ENCODE measurements around the gene SLC22A7.
"Not testable (repeated sequence)": the region's sequence is repeated elsewhere in the genome, so short reads cannot be mapped to it uniquely, and the experiment has no call there.

GRCh38 chr6:43303006-43303405 is 4.9 kb downstream of the SLC22A7 start:
- TF ChIP-seq CTCF, POLR2AphosphoS5, POLR2A (IDR thresholded peaks at IDR 0.05): not testable (repeated sequence)
